ENCODE measurements around the gene OR5A2.

- TF ChIP-seq, protein P1, sequence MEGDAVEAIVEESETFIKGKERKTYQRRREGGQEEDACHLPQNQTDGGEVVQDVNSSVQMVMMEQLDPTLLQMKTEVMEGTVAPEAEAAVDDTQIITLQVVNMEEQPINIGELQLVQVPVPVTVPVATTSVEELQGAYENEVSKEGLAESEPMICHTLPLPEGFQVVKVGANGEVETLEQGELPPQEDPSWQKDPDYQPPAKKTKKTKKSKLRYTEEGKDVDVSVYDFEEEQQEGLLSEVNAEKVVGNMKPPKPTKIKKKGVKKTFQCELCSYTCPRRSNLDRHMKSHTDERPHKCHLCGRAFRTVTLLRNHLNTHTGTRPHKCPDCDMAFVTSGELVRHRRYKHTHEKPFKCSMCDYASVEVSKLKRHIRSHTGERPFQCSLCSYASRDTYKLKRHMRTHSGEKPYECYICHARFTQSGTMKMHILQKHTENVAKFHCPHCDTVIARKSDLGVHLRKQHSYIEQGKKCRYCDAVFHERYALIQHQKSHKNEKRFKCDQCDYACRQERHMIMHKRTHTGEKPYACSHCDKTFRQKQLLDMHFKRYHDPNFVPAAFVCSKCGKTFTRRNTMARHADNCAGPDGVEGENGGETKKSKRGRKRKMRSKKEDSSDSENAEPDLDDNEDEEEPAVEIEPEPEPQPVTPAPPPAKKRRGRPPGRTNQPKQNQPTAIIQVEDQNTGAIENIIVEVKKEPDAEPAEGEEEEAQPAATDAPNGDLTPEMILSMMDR (IDR thresholded peaks at IDR 0.05) = no peak
- TF ChIP-seq POLR2AphosphoS5 (IDR thresholded peaks at IDR 0.05; ENCODE audit: insufficient read depth in 1 of 2, low read depth in 1 of 2) (no peak), POLR2A (IDR thresholded peaks at IDR 0.05) (no peak)
Observed at GRCh38 chr11:59448484-59448883, 22.3 kb upstream of the OR5A2 start.

Measured in vagina (tissue), 2 donors.